Right renal pelvis (tissue), 4 donors: Measurements from ENCODE around the gene GPR162. TPM values are rescaled to one million over a fixed set of nuclear protein-coding genes. Genes with fewer than 3 reads are reported as not detected.
"Not testable (repeated sequence)": the region's sequence is repeated elsewhere in the genome, so short reads cannot be mapped to it uniquely, and the experiment has no call there.

ENCODE experiments used
- DNase-seq, 4 donors: peaks; one replicate each; pipeline ENCODE4 v3.0.0-alpha.2; 2013; ENCODE audit warnings: low read depth in 4 of 4, low spot score in 3 of 4, missing footprints in 1 of 4
- polyA plus RNA-seq, 4 donors: library from polyadenylated mRNA; unstranded; fragments of 120-200 nt; gene quantifications; one replicate each; pipeline ENCODE4 v1.2.1, GENCODE V29; 2013; ENCODE audit not compliant: insufficient read length in 4 of 4

GPR162 gene
- polyA plus RNA-seq, 4 donors = 24.6 to 41.9 (median 29.4) TPM

DNA sequence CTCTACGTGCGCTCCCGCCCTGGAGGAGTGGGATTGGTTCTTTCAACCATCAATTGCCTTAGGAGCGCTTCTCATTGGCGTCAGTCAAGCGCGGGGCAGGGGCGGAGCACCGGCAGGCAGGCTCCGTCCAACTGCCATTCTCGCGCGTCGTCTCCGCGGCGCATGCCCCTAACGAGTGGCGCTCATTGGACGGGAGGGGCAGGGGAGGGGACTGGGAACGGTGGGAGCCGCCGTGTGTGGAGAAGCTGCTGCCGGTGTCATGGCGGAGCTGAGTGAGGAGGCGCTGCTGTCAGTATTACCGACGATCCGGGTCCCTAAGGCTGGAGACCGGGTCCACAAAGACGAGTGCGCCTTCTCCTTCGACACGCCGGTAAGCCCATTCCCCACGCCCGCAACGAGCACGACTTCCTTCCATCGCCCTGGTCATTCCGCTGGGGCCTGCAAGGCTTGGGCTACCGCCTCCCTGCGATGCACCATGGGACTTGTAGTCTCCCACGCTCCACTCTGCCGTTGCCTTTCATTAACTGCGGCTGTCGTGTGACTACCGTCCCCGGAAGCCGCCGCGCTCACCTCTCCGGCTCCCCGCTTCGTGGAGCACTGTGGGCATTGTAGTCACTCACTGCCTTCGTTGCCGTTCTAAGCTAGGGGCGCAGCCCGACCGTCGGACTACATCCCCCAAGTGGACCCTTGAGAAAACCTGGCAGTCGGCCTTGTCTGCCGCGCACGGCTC is 30.5 kb downstream of the GPR162 start, which contains the start of gene USP5:
USP5 (plus strand) TSS at position 230 of the 730 bp plus-strand sequence; CDS start at position 260, 30 bp downstream.
- DNase-seq = peak; percentile 98 to 99 (median 98)

DNA sequence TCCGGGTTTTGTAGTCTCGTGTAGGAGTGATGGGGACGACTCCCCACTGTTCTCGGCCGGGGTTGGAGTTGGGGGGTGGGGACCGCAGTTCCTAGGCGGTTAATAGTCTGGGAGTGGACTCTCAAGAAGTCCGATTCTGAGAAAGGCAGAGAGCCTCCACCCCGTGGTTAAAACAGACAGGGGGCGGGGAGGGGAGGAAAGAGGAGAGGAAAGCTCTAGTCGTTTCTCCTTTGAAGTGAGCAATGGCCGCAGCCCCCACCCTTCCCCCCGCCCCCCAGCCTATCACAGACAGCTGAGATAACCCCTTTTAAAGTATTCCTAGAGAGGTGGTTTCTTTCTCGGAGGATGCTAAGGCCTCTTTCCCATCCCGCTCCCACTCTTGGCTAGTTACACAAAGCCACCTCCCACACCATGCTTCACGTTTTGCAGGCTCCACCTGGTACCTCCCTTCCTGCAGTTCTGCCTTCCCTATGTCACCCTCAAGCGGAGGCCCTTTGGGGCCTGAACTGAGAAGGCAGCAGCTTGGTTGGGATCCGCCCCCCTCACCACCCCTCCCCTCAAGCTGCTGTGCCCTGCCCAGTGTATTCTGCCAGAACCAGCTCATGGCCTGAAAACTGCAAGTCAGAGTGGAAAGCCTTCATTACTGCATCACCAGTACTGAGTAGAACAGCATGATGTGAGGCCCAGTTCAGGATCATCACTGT is 31.2 kb downstream of the GPR162 start:
- no peak for DNase-seq

DNA sequence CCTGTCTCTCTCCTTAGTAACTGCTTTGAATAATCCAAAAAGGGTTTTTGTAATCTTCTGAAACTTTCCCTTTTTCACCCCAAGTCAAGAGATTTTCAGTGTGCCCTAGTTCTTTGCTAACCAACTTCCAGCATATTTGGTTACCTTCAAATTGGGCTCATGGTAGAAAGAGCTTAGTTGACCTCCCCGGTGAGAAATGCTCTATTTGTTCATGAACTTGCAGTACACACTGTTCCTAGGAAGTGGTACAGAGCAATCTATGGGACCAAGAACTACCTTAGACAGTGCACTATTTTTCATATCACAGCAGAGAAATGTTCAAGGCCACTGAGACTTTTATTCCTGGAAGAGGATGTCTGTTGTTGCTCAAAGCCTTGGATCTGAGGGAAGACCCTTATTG is 32.0 kb downstream of the GPR162 start:
- DNase-seq = no peak

DNA sequence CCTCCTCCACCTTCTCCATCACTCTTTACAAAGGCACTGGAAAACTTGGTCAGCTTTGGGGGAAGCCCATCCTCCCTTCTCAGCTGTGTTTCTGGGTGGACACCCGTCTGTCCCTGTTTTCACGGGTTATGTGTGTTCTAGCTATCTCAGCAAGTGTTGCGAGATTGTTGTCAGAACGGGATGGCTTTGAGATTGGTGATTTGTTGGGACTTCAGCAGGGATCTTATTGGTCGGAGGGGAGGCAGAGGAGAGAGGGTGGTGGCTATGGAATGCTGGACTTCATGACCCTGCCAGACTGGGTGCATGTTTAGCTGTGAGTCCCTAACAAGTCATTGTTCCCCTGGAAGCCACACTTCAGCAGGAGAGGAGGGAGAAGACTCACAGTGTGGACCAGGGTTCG is 32.4 kb downstream of the GPR162 start:
- no peak for DNase-seq

DNA sequence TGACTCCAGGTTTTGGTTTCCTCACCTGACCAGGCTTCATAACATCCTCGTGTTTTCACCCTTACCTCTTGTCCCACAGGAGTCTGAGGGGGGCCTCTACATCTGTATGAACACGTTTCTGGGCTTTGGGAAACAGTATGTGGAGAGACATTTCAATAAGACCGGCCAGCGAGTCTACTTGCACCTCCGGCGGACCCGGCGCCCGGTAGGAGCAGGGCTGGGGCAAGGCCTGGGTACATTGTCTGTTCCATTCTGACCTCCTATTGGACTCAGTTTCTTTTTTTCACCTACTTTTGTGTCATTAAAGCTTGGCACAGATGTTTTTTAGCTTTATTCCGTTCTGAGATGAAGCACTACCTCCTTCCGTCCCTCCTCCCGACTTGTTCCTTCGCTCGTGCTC is 33.7 kb downstream of the GPR162 start:
- DNase-seq = no peak

DNA sequence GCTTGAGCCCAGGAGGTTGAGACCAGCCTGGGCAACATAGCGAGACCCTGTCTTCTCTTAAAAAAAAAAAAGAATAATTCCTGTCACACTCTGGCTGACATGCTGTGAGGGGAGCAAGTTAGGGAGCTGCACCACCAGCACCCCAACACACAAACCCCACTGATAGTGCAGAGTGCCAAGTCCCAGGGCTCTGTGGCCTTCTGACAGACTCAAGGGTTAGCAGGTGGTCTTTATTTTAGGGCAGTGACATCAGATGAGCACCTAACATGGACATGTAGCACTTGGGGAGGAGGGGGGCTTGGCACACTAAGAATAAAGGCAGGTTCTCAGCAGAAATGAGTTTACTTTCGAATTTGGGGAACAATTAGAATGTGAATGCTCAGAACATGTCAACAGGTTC is 37.2 kb downstream of the GPR162 start:
- DNase-seq = no peak

DNA sequence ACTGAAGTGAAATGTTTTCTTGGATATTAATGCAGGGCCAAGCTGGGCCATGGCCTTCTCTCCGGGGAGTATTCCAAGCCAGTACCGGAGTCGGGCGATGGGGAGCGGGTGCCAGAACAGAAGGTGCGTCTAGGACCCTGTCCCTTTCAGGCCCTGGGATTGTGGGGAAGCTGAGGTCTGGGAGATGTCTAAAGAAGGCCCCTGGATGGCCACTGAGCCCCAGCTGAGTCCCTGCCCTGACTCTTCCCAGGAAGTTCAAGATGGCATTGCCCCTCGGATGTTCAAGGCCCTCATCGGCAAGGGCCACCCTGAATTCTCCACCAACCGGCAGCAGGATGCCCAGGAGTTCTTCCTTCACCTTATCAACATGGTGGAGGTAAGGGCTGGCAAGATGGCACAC is 38.5 kb downstream of the GPR162 start:
- no peak for DNase-seq

DNA sequence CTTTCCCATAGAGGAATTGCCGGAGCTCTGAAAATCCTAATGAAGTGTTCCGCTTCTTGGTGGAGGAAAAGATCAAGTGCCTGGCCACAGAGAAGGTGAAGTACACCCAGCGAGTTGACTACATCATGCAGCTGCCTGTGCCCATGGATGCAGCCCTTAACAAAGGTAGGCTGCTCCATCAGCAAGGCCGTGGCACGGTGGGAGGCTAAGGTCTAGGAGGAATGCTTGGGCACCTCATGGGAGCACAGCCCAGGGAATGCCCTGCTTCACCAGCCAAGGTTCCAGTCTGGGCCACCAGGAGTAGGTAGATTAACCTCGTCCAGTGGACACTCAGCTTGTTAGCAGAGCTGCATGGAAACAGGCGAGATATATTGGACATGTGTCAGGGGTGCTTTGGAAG is 39.3 kb downstream of the GPR162 start:
- no peak for DNase-seq

DNA sequence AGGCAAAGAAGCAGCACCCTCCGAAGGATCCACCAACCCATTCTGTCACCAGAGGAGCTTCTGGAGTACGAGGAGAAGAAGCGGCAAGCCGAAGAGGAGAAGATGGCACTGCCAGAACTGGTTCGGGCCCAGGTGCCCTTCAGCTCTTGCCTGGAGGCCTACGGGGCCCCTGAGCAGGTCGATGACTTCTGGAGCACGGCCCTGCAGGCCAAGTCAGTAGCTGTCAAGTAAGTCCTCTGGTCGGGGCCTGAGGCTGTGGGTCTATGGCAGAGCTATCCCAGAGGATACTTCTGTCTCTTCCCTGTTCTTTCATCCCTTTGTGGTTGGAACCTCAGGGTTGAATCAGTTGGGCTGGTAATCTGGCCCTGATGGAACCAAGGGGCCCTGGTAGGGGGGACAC is 39.8 kb downstream of the GPR162 start:
- DNase-seq = no peak

DNA sequence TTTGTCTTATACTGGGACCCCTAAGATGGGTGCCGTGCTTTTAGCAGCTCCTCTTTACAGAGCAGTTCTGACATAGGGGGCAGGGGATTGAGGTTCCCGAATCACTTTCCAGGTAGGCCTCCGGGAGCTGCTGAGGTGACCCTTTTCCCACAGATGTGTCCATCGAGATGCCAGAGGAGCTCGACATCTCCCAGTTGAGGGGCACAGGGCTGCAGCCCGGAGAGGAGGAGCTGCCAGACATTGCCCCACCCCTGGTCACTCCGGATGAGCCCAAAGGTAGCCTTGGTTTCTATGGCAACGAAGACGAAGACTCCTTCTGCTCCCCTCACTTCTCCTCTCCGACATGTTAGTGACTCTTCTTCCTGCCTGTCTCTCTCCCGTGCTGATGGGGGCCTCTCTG is 41.4 kb downstream of the GPR162 start:
- no peak for DNase-seq

DNA sequence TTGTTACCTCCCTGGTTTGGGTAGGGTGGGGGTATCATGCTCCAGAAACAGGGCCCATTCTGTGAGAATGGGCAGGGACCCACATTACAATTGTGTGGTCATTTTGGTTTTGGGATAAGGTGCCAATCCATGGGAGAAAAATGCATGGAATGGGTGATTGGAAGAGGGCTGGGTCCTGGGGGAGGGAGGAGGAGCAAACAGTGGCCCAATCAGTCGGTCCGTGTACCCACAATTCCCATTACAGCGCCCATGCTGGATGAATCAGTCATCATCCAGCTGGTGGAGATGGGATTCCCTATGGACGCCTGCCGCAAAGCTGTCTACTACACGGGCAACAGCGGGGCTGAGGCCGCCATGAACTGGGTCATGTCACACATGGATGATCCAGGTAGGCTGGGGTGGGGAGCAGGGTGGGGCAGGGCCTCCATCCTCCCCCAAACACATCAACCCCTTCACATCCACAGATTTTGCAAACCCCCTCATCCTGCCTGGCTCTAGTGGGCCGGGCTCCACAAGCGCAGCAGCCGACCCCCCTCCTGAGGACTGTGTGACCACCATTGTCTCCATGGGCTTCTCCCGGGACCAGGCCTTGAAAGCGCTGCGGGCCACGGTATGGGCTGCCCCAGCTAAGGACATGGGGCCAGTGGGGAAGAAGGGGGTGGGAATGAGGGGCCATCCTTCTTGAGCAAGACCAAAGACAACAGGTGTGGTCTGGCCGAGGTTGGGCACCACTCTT is 42.1 kb downstream of the GPR162 start:
- DNase-seq = no peak

DNA sequence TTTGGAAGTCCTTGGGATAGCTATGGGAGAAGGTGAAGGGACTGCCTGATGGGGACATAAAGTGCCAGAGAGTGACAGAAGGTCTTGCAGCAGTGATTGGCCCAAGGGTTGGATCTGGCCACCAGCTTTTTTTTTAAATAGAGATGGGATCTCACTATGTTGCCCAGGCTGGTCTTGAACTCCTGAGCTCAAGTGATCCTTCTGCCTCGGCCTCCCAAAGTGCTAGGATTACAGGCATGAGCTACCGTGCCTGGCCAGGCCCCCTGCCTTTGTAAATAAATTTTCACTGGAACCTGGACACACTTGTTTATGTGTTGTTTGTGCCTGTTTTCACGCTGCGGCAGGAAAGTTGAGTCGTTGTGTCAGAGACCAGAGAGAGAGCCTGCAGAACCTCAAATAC is 43.7 kb downstream of the GPR162 start:
- not testable (repeated sequence) for DNase-seq

DNA sequence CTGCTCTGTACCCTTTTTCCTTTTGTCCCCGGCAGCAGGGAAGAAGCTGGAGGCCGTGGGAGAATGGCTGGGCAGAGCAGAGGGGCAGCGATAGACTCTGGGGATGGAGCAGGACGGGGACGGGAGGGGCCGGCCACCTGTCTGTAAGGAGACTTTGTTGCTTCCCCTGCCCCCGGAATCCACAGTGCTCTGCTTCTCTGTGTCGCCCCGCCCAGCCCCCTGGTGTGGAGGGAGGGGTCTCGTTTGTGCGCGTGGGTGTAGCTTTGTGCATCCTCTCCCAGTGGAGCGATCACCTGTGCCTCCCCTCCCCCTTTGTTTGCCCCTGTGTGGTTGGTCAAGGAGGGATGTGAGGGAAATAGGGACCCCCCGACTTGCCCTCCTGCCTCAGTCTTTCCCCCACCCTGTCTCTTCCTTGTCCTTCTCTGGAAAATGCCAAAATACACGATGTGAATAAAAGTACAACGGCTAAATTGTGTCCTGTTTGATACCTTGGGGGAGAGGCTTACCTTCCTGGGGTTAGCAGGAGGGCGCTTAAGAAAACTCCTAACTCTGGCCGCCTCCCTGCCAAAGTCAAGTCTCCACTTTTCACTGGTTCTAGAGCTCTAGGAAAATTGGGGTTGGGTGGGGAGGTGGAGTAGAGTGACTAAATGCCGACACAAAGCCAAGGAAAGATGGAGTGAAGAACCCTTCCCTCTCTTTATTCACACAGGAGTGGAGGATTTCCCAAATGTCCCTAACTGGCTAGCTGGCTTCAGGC is 44.7 kb downstream of the GPR162 start:
- DNase-seq = no peak

DNA sequence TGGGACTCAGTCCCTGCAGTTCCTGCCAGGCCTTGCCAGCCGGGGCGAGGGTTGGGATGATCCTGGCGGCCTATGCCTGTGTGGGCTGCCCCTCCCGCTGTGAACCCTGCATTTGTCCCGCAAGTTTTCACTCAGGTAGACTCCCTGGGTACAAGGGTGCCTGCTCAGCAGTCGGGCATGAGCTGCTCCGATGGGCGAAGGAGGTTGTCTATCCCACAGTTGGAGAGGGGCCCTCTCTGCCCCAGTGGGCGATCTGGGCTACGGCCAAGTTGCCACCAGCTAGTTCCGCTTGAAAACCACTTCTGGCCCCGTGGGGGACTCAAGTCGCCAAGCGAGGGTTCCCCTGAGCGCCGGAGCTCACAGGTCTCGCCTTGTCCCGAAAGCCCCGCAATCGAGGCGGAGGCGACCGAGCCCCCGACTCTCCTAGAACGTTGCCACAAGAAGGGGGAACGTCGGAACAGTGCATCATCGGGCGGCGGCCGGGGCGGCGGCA is 45.3 kb downstream of the GPR162 start:
- DNase-seq = no peak

DNA sequence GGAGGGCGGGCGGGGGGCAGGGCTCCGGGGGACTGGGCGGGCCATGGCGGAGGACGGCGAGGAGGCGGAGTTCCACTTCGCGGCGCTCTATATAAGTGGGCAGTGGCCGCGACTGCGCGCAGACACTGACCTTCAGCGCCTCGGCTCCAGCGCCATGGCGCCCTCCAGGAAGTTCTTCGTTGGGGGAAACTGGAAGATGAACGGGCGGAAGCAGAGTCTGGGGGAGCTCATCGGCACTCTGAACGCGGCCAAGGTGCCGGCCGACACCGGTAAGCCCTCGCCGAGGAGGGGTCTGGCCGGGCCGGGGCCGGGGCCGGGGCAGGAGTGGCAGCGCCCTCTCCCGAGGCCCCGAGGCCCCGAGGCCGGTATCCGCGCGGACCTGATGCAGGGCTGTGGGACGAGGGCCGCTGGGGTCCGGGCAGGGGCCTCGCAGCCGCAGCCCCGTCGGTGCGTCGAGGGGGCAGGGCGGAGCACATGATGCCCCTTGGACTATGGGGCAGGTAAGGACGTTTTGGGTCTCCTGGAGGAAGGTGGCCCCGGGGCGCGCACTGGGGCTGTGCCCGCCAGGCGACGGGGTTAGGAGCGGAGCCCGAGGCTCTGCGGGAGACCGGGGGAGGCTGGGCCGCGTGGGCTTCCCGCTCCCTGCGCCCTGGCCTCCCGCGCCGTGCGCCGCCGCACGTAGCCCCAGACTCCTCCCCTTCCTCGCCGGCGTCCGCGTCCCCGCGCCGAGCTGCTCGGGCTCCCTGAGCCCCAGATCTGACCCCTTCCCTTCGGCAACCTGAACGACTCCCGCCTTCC is 46.0 kb downstream of the GPR162 start, which contains the start of gene TPI1:
TPI1 (plus strand) TSS at position 119 of the 798 bp plus-strand sequence; CDS start at position 155, 36 bp downstream.
- peak in 1 of 4 donors; percentile 70 for DNase-seq

DNA sequence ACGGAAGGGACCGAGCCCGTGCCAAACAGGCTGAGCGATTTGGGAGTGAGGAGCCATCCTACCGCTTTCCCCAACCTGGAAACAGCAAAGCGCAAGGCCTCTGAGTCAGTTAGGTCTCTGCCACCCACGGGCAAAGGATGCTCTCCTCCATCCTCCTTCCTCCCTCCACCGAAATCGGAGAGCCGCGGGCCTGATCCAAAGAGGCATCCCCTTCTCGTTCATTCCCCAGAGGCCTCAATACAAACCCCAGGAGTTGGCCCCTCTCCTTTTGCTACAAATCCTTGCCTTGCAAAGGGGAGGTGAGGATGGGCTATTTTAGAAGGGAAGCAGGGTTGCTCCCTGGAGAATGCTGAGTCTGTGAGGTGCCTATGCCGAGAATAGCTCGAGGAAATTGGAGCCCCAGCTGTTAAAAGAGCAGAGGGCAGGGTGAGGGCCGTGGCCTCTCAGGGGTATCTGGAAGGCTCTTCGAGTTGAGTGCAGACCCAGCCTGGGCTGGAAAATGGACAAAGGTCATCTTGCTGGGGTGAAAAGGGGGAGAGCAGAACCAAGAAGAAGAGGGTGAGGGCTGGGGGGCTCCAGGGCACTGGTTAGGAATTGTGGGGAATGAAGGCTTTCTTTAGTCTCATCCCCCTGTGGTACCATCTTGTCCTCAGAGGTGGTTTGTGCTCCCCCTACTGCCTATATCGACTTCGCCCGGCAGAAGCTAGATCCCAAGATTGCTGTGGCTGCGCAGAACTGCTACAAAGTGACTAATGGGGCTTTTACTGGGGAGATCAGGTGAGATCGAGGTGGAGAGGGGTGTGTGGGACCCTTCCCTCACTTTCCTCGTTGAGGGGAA is 46.8 kb downstream of the GPR162 start:
- DNase-seq = no peak

DNA sequence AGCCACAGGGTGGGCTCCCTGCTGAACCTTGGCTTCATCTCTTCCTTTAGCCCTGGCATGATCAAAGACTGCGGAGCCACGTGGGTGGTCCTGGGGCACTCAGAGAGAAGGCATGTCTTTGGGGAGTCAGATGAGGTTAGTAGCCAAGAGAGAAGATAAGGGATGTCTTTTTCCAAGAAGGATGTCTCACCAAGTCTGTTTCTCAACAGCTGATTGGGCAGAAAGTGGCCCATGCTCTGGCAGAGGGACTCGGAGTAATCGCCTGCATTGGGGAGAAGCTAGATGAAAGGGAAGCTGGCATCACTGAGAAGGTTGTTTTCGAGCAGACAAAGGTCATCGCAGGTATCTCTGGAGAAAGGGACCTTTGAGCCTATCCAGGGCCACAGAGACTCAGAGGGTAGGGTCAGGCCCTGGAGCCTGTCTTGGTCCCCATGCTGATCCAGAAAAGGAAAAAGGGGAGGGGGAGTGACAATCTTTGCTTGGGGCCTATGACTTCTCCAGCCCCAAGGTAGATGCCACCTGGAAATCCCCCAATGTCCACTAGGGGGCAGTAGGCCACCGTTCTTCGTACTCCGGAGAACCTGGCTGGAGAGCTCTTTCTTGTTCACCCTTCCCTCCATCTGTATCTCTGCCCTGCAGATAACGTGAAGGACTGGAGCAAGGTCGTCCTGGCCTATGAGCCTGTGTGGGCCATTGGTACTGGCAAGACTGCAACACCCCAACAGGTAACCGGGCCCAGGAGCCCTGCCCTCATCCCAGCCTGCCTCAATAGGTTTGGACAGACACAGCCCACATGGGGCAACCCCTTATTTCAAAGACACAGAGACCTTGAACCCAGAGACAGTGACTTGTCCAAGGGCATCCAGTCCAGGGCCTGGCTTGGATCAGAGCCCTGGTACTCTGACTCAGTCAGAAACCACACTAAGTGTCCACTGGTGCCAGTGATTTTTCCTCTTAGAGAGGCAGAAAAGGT is 47.7 kb downstream of the GPR162 start:
- peak in 1 of 4 donors; percentile 81 for DNase-seq
